Activated T-cell treated with anti-CD3 and anti-CD28 coated beads, Interleukin-2, amount 50 U/mL, for 24 hours (primary cell): Measurements from ENCODE around the gene EEF2K.

ENCODE experiments used
- DNase-seq: peaks from one replicate; pipeline ENCODE4 v3.0.0-alpha.2; 2020
- H3K27ac Mint-ChIP-seq: 2 replicates; pipeline ENCODE4 v1.8.0; 2020; ENCODE audit warnings: mild to moderate bottlenecking, mixed read lengths
- H3K27me3 Mint-ChIP-seq: 2 replicates; pipeline ENCODE4 v1.8.0; 2020; ENCODE audit warnings: mixed read lengths
- H3K36me3 Mint-ChIP-seq: 2 replicates; pipeline ENCODE4 v1.8.0; 2020; ENCODE audit warnings: low read depth, mixed read lengths
- H3K4me1 Mint-ChIP-seq: 2 replicates; pipeline ENCODE4 v1.8.0; 2020; ENCODE audit warnings: low read depth, mixed read lengths
- H3K4me3 Mint-ChIP-seq: 2 replicates; pipeline ENCODE4 v1.8.0; 2020; ENCODE audit warnings: mild to moderate bottlenecking, moderate library complexity, mixed read lengths
- H3K9me3 Mint-ChIP-seq: 2 replicates; pipeline ENCODE4 v1.8.0; 2020; ENCODE audit warnings: mixed read lengths

Gene EEF2K

DNA sequence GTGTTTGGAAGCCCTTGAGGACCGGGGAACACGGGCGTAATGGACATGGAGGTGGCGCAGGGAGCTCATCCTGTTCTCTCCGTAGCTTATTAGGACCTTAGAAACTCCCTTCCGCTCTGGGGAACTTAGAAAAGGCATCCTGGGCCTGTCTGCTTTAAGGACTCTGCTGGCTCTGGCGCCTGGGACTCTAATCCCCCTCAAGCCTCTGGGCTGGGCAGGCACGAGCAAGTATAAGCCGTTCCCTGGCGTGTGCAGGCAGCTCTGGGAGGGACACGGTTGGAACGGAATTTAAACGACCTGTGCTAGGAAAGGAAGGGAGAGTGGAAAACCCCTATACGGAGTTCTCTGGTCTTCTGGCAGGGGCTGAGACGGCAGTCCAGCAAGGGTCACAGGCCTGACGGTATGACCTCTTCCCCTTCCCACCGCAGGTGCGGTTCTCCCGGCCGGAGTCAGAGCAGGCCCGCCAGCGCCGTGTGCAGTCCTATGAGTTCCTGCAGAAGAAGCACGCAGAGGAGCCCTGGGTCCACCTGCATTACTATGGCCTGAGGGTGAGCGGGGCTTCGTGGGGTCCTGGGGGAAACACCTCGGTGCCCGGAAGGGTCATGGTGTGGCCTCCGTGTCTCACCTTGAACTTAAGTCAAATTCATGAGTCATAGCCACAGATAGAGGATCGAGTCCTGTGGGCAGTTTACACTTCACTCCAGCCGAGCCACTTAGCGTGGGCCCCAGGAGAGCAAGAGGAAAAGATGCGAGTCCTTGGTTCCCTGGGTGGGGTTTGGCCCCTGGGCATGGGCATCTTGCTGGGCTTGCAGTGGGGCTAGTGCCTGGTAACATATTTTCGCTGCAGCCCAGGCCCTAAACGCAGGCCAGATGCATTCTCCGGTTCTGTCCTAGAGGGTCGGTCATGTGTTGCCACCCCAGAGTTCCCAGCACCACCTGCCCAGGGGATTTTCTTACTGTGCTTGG lies 108.9 kb downstream of the EEF2K start:
- peak; percentile 21 for DNase-seq
- H3K27ac Mint-ChIP-seq = peak overlapping the region; percentile 52
- no peaks in the 10 kb centered on the region for H3K27me3 Mint-ChIP-seq
- peaks cover 86% of the 10 kb centered on the region for H3K36me3 Mint-ChIP-seq
- no peaks in the 10 kb centered on the region for H3K9me3 Mint-ChIP-seq
- no peaks in the 10 kb centered on the region for H3K4me1 Mint-ChIP-seq
- no peak overlapping the region for H3K4me3 Mint-ChIP-seq

DNA sequence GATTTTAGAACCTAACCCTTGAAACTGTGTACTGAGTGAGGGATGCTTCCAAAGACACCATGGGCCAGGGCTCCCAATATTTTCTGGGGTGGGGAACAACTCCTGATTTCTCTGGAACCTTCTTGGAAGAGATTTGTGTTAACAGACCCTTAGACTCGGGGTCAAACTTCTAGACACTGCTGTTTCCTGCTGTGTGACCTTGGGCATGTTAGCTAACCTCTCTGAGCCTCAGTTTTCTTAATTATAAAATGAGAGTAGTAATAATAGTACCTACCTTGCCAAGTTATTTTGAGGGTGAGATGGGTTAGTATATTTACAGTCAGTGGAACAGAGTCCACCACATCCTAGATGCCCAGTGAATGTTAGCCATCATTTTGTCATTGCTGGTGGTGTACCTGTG lies 109.9 kb downstream of the EEF2K start:
- DNase-seq = peak; percentile 18
- Mint-ChIP-seq H3K36me3 (peaks cover 89% of the 10 kb centered on the region), H3K4me1 (peaks cover 7% of the 10 kb centered on the region), H3K4me3 (no peak overlapping the region), H3K27ac (peak overlapping the region; percentile 37), H3K9me3 (no peaks in the 10 kb centered on the region), H3K27me3 (no peaks in the 10 kb centered on the region)

DNA sequence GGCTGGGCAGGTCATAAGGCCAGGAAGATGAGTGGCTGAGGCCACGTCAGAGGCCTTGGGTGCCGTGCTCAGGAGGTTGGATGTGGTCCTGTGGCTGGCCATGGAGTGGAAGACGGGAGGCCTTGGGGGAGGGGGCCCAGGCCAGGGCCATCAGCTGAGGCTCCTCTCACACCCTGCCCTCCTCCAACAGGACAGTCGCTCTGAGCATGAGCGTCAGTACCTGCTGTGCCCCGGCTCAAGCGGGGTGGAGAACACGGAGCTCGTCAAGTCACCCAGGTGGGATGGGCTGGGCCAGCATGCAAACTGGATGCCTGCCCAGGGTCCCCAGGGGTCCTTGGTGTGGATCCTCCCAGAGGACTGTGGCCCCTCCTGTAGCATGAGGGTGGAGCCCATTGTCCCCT lies 110.3 kb downstream of the EEF2K start:
- peaks cover 91% of the 10 kb centered on the region for H3K36me3 Mint-ChIP-seq
- H3K27ac Mint-ChIP-seq = no peak overlapping the region
- peak; percentile 22 for DNase-seq
- no peaks in the 10 kb centered on the region for H3K27me3 Mint-ChIP-seq
- no peak overlapping the region for H3K4me3 Mint-ChIP-seq
- peaks cover 11% of the 10 kb centered on the region for H3K4me1 Mint-ChIP-seq
- no peaks in the 10 kb centered on the region for H3K9me3 Mint-ChIP-seq

DNA sequence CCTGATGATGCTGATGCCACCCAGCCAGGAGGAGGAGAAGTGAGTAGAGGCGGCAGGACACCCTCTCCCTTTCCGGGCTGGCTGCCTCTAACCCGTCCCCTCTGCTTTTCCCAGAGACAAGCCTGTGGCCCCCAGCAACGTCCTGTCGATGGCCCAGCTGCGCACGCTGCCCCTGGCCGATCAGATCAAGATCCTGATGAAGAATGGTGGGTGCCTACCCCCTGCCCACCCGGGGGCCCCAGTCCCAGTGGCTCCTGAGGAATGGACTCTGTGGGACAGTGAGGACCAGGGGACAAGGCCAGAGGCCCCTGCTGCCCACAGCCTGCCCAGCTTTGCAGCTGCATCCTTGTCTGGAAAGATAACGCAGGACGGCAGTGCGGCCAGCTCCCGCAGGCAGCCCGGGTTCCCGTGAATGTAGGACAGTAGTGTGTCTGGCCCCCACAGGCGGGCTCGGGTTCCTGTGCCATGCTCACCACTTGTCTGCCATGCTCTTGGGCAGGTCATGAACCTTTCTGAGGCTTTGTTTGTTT lies 111.0 kb downstream of the EEF2K start:
- H3K27me3 Mint-ChIP-seq = no peaks in the 10 kb centered on the region
- H3K36me3 Mint-ChIP-seq = peaks cover 91% of the 10 kb centered on the region
- H3K4me1 Mint-ChIP-seq = peaks cover 11% of the 10 kb centered on the region
- H3K4me3 Mint-ChIP-seq = no peak overlapping the region
- H3K9me3 Mint-ChIP-seq = no peaks in the 10 kb centered on the region
- peak; percentile 30 for DNase-seq
- H3K27ac Mint-ChIP-seq = peak overlapping the region; percentile 19

DNA sequence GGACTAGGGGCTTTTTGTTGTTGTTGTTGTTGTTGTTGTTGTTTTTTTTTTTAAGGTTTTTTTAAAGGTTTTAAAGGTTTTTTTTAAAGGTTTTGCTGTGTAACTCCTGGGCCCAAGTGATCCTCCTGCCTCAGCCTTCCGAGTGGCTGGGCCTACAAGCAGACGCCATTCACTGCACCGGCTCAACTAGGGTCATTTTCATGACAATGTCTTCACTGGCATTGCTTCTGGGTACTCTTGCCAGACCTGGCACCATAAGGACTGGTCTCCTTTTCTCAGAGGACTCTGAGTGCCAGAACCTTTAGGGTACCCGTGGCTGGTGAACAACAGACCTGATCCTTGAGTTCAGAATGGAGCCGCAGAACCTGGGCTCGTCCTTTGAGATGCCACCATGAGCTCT lies 111.5 kb downstream of the EEF2K start:
- Mint-ChIP-seq H3K4me1 (peaks cover 11% of the 10 kb centered on the region), H3K4me3 (no peak overlapping the region), H3K36me3 (peaks cover 90% of the 10 kb centered on the region), H3K27me3 (no peaks in the 10 kb centered on the region), H3K9me3 (no peaks in the 10 kb centered on the region), H3K27ac (peak overlapping the region; percentile 19)
- DNase-seq = peak; percentile 19

DNA sequence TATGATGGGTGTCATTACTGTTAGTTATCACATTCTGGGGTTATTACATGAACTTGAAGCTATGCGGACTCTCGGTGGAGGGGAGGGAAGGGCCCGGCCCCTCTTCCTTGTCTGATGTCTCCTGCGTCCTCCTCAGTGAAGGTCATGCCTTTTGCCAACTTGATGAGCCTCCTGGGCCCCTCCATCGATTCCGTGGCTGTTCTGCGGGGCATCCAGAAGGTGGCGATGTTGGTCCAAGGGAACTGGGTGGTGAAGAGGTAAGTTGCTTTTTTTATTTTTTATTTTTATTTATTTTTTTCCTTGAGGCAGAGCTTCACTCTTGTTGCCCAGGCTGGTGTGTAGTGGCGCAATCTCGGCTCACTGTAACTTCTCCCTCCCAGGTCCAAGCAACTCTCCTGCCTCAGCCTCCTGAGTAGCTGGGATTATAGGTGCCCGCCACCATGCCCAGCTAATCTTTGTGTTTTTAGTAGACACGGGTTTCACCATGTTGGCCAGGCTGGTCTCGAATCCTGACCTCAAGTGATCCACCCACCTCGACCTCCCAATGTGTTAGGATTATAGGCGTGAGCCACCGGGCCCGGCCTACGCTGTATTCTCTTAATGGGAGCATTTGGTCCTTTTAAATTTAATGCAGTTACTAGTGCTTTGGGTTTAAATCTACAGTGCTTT lies 112.7 kb downstream of the EEF2K start:
- peak; percentile 69 for DNase-seq
- H3K4me1 Mint-ChIP-seq = peaks cover 11% of the 10 kb centered on the region
- H3K9me3 Mint-ChIP-seq = no peaks in the 10 kb centered on the region
- H3K36me3 Mint-ChIP-seq = peaks cover 90% of the 10 kb centered on the region
- no peak overlapping the region for H3K4me3 Mint-ChIP-seq
- peak overlapping the region; percentile 66 for H3K27ac Mint-ChIP-seq
- no peaks in the 10 kb centered on the region for H3K27me3 Mint-ChIP-seq

DNA sequence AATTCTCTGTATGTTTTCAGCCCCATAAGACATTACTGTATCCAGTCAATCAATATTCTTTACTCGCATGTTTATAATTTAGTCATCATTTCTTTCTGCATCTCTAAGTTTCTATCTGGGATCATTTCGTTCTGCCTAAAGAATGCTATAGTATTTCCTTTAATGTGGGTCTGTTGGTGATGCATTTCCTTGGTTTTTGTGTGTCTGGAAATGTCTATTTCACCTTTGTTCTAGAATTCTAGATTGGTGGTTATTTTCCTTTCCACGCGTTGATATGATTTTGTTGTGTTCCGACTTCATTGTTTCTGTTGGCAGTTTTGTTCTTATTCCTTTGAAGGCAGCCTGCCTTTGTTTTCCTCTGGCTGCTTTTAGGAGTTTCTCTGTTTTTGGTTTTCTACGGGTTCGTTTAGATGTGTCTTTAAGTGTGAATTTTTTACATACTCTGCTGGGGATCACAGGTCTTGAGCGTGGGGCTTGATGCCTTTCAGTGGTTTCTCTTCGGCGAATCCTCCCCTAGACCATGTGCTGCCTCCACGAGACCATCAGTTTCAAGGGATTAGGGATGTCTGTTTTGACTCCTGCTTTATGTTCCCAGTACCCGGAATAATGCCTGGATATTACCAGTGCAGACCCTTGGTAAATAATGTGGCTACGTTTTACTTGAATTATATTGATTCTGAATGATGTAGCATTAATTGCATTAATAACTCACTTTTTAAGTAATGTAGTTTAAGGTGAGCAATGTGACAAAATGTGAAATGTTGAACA lies 114.7 kb downstream of the EEF2K start:
- no peaks in the 10 kb centered on the region for H3K27me3 Mint-ChIP-seq
- peak overlapping the region; percentile 81 for H3K27ac Mint-ChIP-seq
- H3K9me3 Mint-ChIP-seq = no peaks in the 10 kb centered on the region
- DNase-seq = peak; percentile 21
- H3K4me1 Mint-ChIP-seq = peaks cover 11% of the 10 kb centered on the region
- no peak overlapping the region for H3K4me3 Mint-ChIP-seq
- H3K36me3 Mint-ChIP-seq = peaks cover 92% of the 10 kb centered on the region

DNA sequence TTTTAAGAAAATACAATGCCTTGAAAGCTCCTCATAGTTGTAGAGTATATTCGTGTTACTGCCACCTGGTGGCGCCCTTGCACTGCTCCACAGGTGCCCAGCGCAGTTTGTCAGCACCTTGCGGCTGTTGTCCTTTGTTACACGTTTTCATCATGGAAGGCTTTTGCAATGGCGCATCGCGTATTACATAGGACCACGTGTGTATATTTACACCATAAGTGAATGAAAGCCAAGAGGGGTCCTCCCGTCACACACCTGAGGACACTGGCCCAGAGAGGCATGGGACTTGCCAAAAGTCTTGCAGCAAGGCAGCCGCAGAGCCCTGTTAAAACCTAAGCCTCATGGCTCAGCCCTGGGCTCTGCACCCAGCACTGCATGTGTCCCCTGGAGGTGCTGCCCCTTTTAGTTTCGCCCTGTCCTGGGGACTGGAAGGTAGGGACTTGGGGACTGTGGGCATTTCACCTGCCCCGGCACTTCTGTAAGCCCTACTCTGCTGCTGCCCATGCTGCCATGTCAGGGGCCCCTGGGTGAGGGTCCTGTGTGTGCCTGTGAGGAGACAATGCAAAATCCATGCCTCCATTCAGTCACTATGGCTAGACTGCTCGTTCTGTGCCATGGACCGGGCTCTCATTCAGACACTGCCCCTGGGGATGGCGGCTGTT lies 115.4 kb downstream of the EEF2K start:
- DNase-seq = peak; percentile 74
- Mint-ChIP-seq H3K9me3 (no peaks in the 10 kb centered on the region), H3K4me3 (no peak overlapping the region), H3K27ac (peak overlapping the region; percentile 81), H3K4me1 (peaks cover 11% of the 10 kb centered on the region), H3K36me3 (peaks cover 90% of the 10 kb centered on the region), H3K27me3 (no peaks in the 10 kb centered on the region)

DNA sequence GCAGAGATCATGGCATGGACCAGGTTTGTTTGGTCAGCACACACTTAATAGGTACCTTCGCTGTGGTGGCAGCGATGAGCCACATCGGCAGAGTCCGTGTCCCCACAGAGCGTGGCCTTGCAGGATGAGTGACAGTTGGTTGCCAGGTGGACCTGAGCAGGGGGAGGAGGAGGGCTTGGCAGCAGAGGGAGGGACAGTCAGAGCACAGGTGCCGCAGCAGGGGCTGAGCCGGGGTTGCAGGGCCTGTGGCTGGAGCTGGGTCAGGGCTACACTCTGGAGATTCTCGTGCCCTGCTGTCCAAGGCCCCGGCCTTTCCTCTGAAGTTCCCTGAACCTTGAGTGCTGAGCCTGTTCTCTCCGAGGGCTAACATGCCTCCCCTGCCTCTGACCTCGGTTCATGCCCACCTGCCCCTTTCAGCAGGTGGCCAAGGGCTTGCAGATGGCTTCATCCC lies 116.0 kb downstream of the EEF2K start:
- Mint-ChIP-seq H3K27me3 (no peaks in the 10 kb centered on the region), H3K4me3 (no peak overlapping the region), H3K27ac (peak overlapping the region; percentile 55), H3K36me3 (peaks cover 92% of the 10 kb centered on the region), H3K9me3 (no peaks in the 10 kb centered on the region), H3K4me1 (peaks cover 11% of the 10 kb centered on the region)
- peak; percentile 27 for DNase-seq

DNA sequence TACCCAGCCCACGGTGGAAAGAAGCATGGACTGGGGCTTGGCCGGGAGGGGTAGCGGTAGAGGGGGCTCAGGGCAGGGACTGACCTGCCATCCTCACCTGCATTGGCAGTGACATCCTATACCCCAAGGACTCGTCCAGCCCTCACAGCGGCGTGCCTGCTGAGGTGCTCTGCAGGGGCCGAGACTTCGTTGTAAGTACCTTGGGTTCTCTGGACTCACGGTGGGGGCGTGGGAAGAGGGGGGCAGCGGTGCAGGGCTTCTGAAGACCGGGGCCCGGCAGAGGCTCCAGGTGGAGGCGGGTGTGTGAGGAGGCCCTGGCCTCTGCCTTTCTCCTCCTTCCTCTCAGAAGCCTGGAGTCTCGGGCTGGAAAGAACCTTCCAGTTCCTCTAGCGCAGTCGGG lies 116.7 kb downstream of the EEF2K start:
- DNase-seq = peak; percentile 22
- Mint-ChIP-seq H3K4me1 (peaks cover 11% of the 10 kb centered on the region), H3K4me3 (no peak overlapping the region), H3K9me3 (no peaks in the 10 kb centered on the region), H3K27ac (peak overlapping the region; percentile 57), H3K27me3 (no peaks in the 10 kb centered on the region), H3K36me3 (peaks cover 92% of the 10 kb centered on the region)

DNA sequence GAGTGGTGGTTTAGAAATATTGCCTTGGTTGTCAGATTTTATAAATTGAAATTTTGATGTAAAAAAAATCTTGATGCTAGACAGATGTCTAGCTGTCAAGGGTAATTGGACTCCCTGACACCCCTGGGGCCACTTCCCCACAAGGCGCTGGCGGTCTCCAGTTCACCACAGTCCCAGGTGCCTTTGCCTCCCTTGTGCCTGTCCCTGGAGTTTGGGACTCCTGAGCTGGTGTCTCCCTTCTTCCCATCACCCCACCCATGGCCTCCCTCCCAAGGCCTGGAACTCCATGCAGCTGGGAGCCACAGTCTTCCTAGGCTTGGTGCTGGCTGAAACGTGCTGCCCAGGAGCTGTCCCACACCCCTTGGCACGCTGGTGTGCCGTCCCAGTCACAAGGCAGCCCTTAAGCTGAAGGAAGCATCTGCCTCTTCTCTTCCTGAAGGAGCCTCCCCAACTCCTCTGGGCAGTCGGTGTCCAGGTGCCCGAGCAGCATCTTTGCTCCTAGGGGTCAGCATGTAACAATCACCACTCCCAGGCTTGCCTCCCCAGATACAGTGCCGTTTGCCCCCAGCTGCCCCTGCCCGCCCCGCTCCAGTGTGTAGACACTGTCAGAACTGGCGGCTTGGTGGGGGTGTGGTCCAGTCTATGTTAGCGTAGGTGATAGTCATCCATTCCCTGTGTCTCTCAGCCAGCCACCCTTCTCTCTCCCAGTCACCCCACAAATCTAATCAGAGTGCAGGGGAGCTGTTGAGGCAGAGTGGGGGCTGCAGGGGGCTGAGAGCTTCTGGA lies 117.3 kb downstream of the EEF2K start:
- peak overlapping the region; percentile 75 for H3K27ac Mint-ChIP-seq

DNA sequence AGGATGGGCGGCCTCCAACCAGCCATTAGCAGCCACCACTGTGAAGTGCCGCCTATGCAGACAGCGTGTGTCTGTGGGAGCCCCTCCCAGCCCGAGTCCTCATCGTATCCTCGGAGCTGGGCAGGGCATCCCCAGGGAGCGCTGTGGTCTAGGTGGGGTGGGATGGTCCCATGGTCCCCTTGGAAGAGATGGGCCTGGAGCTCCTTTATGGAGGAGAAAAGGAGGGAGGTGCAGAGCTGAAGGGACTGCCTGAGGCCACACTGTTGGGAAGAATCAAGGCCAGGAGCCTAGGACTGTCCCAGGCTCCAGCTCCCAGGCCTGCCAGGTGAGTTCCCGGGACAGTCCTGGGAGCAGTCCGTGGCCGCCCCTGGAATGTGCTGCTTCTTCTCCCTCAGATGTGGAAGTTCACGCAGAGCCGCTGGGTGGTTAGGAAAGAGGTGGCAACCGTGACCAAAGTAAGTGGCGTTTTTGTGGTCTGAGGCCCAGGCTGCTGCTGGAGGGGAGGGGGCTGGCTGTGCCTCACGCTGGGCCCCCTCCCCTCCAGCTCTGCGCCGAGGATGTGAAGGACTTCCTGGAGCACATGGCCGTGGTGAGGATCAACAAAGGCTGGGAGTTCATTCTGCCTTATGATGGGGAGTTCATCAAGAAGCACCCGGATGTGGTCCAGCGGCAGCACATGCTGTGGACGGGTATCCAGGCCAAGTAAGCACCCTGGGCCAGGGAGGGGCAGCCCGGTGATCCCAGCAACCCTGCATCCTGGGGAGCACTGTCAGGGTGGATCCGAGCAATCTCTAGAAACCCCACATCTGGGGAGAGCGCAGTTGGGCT lies 118.1 kb downstream of the EEF2K start:
- no peaks in the 10 kb centered on the region for H3K9me3 Mint-ChIP-seq
- H3K4me1 Mint-ChIP-seq = peaks cover 12% of the 10 kb centered on the region
- peaks cover 94% of the 10 kb centered on the region for H3K36me3 Mint-ChIP-seq
- DNase-seq = peak; percentile 25
- no peak overlapping the region for H3K4me3 Mint-ChIP-seq
- peak overlapping the region; percentile 78 for H3K27ac Mint-ChIP-seq
- no peaks in the 10 kb centered on the region for H3K27me3 Mint-ChIP-seq

More for the DNA sequence above, 117.3 kb downstream of the EEF2K start:
- Mint-ChIP-seq H3K4me1 (peaks cover 11% of the 10 kb centered on the region), H3K36me3 (peaks cover 92% of the 10 kb centered on the region), H3K27me3 (no peaks in the 10 kb centered on the region), H3K4me3 (no peak overlapping the region), H3K9me3 (no peaks in the 10 kb centered on the region)
- DNase-seq = peak; percentile 25
